PC-9 (cell line): ENCODE results near the gene IGFBP6. TPM values are rescaled to one million over a fixed set of nuclear protein-coding genes. Genes with fewer than 3 reads are reported as not detected.

Source experiments
- BruUV-seq: library from RNA; stranded (reverse); fragments of 400-500 nt; replicated peaks from 2 replicates; lab custom pipeline; 2021; lab: Mats Ljungman, UMichigan
- CTCF ChIA-PET: fragments of 300-600 bp; sonication (Branson Sonifier 250); formaldehyde crosslinking; loops from one replicate; lab custom pipeline; 2022; ENCODE audit warnings: antibody characterized with exemption; lab: Charles Lee
- POLR2A ChIA-PET: fragments of 300-600 bp; sonication (Branson Sonifier 250); formaldehyde crosslinking; loops from one replicate; lab custom pipeline; 2022; ENCODE audit warnings: antibody characterized with exemption; ENCODE audit not compliant: unreplicated experiment; lab: Charles Lee
- DNase-seq, 2 experiments: peaks; one replicate each; pipeline versions ENCODE4 v3.0.0 to v3.0.0-alpha.2; 2015 to 2022; ENCODE audit warnings: mixed read lengths in 1 of 2
- H2AFZ ChIP-seq: fragments of 200-600 bp; sonication (generic); 2 replicates; pipeline ENCODE4 v1.8.1; 2017; ENCODE audit warnings: antibody characterized with exemption
- H3F3A ChIP-seq: fragments of 200-600 bp; sonication (generic); 2 replicates; pipeline ENCODE4 v1.8.1; 2017; ENCODE audit warnings: antibody characterized with exemption, mild to moderate bottlenecking, low read depth; ENCODE audit not compliant: insufficient read depth
- H3K27ac ChIP-seq: fragments of 200-600 bp; sonication (generic); 2 replicates; pipeline ENCODE4 v1.6.1; 2016; ENCODE audit warnings: mixed run types
- H3K27me3 ChIP-seq: fragments of 200-600 bp; sonication (generic); 2 replicates; pipeline ENCODE4 v1.6.1; 2016; ENCODE audit warnings: low read depth, mixed run types; ENCODE audit not compliant: insufficient read depth
- H3K36me3 ChIP-seq: fragments of 200-600 bp; sonication (generic); 2 replicates; pipeline ENCODE4 v1.6.1; 2016; ENCODE audit warnings: low read depth, mixed run types
- H3K4me1 ChIP-seq: fragments of 200-600 bp; sonication (generic); replicated peaks from 2 replicates; pipeline ENCODE4 v1.6.1; 2016; ENCODE audit warnings: mixed run types; ENCODE audit not compliant: insufficient read depth
- H3K4me2 ChIP-seq: fragments of 200-600 bp; sonication (generic); 2 replicates; pipeline ENCODE4 v1.6.1; 2017; ENCODE audit warnings: mixed run types
- H3K4me3 ChIP-seq: fragments of 200-600 bp; sonication (generic); 2 replicates; pipeline ENCODE4 v1.6.1; 2016; ENCODE audit warnings: mixed run types
- H3K79me2 ChIP-seq: fragments of 200-600 bp; sonication (generic); 2 replicates; pipeline ENCODE4 v1.6.1; 2017; ENCODE audit warnings: low read depth, mixed run types
- H3K9me2 ChIP-seq: fragments of 200-600 bp; sonication (generic); 2 replicates; pipeline ENCODE4 v1.8.1; 2017; ENCODE audit warnings: mild to moderate bottlenecking; ENCODE audit not compliant: insufficient read depth
- H3K9me3 ChIP-seq: fragments of 200-600 bp; sonication (generic); 2 replicates; pipeline ENCODE4 v1.8.1; 2016; ENCODE audit warnings: low read depth; ENCODE audit not compliant: insufficient read depth
- H4K20me1 ChIP-seq: fragments of 200-600 bp; sonication (generic); 2 replicates; pipeline ENCODE4 v1.8.1; 2017; ENCODE audit not compliant: insufficient read depth
- CTCF ChIP-seq: fragments of 200-600 bp; sonication (generic); conservative IDR thresholded peaks from 2 replicates; pipeline ENCODE4 v1.6.1; 2017; ENCODE audit warnings: mixed run types, antibody characterized with exemption, mild to moderate bottlenecking, moderate library complexity
- EZH2 ChIP-seq: fragments of 200-600 bp; sonication (generic); IDR thresholded peaks from 2 replicates; pipeline ENCODE4 v1.8.0; 2017; ENCODE audit warnings: antibody characterized with exemption, low read depth
- intact Hi-C: fragments of 100-400 bp; cut with micrococcal nuclease; formaldehyde crosslinking; loops from one replicate; pipeline ENCODE4 v1.10.0; 2022; ENCODE audit not compliant: unreplicated experiment
- total RNA-seq: library from RNA; stranded (reverse); gene quantifications from 2 replicates; pipeline ENCODE4 v1.2.3, GENCODE V29; 2021

IGFBP6 gene
- total RNA-seq, 1 experiment from 2014 or later, result 290 TPM

- ChIA-PET CTCF (interaction anchor here (1.0 kb wide), 2 partner anchors 35 to 447 kb away, joined by 3 read pairs; no protein-coding TSS in a partner anchor), POLR2A (interaction anchor here (0.6 kb wide), 1 partner anchor 453 kb away, joined by 4 read pairs; no protein-coding TSS in a partner anchor)
- Histone ChIP-seq H3K9me3 (no peaks in the 10 kb centered on the region), H3K4me2 (no peak overlapping the region), H2AFZ (no peak overlapping the region), H4K20me1 (no peaks in the 10 kb centered on the region), H3F3A (peaks cover 13% of the 10 kb centered on the region; the same call in 1 of the 2 replicates), H3K4me3 (no peak overlapping the region), H3K27me3 (no peaks in the 10 kb centered on the region), H3K27ac (no peak overlapping the region), H3K36me3 (no peaks in the 10 kb centered on the region), H3K9me2 (no peaks in the 10 kb centered on the region), H3K4me1 (peaks cover 30% of the 10 kb centered on the region), H3K79me2 (no peaks in the 10 kb centered on the region)
- no peak for DNase-seq
- TF ChIP-seq CTCF (no peak), EZH2 (no peak)
- intact Hi-C loops, result loop anchor here (10.0 kb wide), 3 partner anchors 111 to 441 kb away; partner anchors contain the start of genes ITGB7, NPFF and TARBP2
- BruUV-seq, result no TSS peak
Measured at GRCh38 chr12:53063708-53064612, 33.5 kb upstream of the IGFBP6 start.

GRCh38 chr12:53064613-53065436, 32.6 kb upstream of the IGFBP6 start:
- ChIA-PET CTCF (interaction anchor here (0.8 to 1.6 kb wide), 6 partner anchors 11 to 280 kb away, joined by 4 to 22 read pairs (median 7); partner anchors contain the start of genes AAAS and SPRYD3), POLR2A (interaction anchor here (0.6 to 1.4 kb wide), 2 partner anchors 131 to 452 kb away, joined by 3 to 4 read pairs; no protein-coding TSS in a partner anchor)
- H3K9me3 ChIP-seq, result no peaks in the 10 kb centered on the region
- TF ChIP-seq CTCF, result no peak
- TF ChIP-seq EZH2, result no peak
- no peaks in the 10 kb centered on the region for H3K36me3 ChIP-seq
- H3K4me3 ChIP-seq, result no peak overlapping the region
- no peak overlapping the region for H3K4me2 ChIP-seq
- H3K79me2 ChIP-seq, result no peaks in the 10 kb centered on the region
- no peak for DNase-seq
- no peaks in the 10 kb centered on the region for H4K20me1 ChIP-seq
- peaks cover 30% of the 10 kb centered on the region for H3K4me1 ChIP-seq
- H3K27me3 ChIP-seq, result no peaks in the 10 kb centered on the region
- intact Hi-C loops, result loop anchor here (10.0 kb wide), 3 partner anchors 110 to 440 kb away; partner anchors contain the start of genes ITGB7, NPFF and TARBP2
- H2AFZ ChIP-seq, result no peak overlapping the region
- peaks cover 13% of the 10 kb centered on the region; the same call in 1 of the 2 replicates for H3F3A ChIP-seq
- BruUV-seq, result TSS peak; percentile 20
- H3K27ac ChIP-seq, result no peak overlapping the region
- no peaks in the 10 kb centered on the region for H3K9me2 ChIP-seq
